Endothelial cell of umbilical vein (primary cell): ENCODE data around the gene TPST1. TPM values are rescaled to one million over a fixed set of nuclear protein-coding genes. Genes with fewer than 3 reads are reported as not detected.

ENCODE experiments used
- BruUV-seq: library from RNA; stranded (reverse); fragments of 400-500 nt; replicated peaks from 2 replicates; lab custom pipeline; 2021; lab: Mats Ljungman, UMichigan
- CTCF ChIA-PET: fragments of 300-600, 350-600 bp; sonication (Branson Sonifier 250); formaldehyde crosslinking; loops from one replicate; lab custom pipeline; 2021; ENCODE audit warnings: antibody characterized with exemption, inconsistent platforms; lab: Charles Lee
- POLR2A ChIA-PET: fragments of 300-600, 350-600 bp; sonication (Branson Sonifier 250); formaldehyde crosslinking; loops from one replicate; lab custom pipeline; 2021; ENCODE audit warnings: antibody characterized with exemption, inconsistent platforms; lab: Charles Lee
- DNase-seq: peaks from one replicate; pipeline ENCODE4 v3.0.0-alpha.2; 2011; ENCODE audit warnings: low read depth, low spot score
- FAIRE-seq: peaks from 2 replicates; lab custom pipeline; 2011; peaks lifted over from hg19 to GRCh38; lab: Jason Lieb, UNC
- H2AFZ ChIP-seq: 2 replicates; pipeline ENCODE4 v1.6.0; 2012; ENCODE audit warnings: low read depth, low read length, control low read depth, inconsistent platforms
- H3K27ac ChIP-seq: 2 replicates; pipeline ENCODE4 v1.5.1; 2011; ENCODE audit warnings: low read depth, mild to moderate bottlenecking, control low read depth, low read length, moderate library complexity; ENCODE audit not compliant: insufficient read depth
- H3K27me3 ChIP-seq, 2 experiments: 2 replicates each; pipeline versions ENCODE4 v1.6.0 to v1.6.1; 2011; ENCODE audit warnings: low read length in 2 of 2, mixed read lengths in 1 of 2; ENCODE audit not compliant: control insufficient read depth in 2 of 2, insufficient read depth in 2 of 2
- H3K36me3 ChIP-seq, 2 experiments: 2 replicates in 1 of 2; 3 replicates in 1 of 2; pipeline ENCODE4 v1.5.1; 2011; ENCODE audit warnings: low read length in 2 of 2, mild to moderate bottlenecking in 1 of 2, moderate library complexity in 1 of 2; ENCODE audit not compliant: control insufficient read depth in 2 of 2, insufficient read depth in 2 of 2; ENCODE audit errors: extremely low read depth in 1 of 2
- H3K4me1 ChIP-seq: 3 replicates; pipeline ENCODE4 v1.5.1; 2011; ENCODE audit warnings: mild to moderate bottlenecking, low read length; ENCODE audit not compliant: control insufficient read depth, insufficient read depth; ENCODE audit errors: extremely low read depth
- H3K4me2 ChIP-seq: 2 replicates; pipeline ENCODE4 v1.6.1; 2011; ENCODE audit warnings: low read length, control low read depth, mixed read lengths; ENCODE audit not compliant: insufficient read depth
- H3K4me3 ChIP-seq, 3 experiments: fragments of 200-600 bp in 1 of 3; sonication (generic), shearing (Covaris generic) in 1 of 3; replicated peaks in 1 of 3; 2 replicates each; pipeline ENCODE4 v1.5.1; 2011 to 2016; ENCODE audit warnings: control low read depth in 3 of 3, low read length in 3 of 3, mild to moderate bottlenecking in 2 of 3, inconsistent platforms in 1 of 3, low read depth in 1 of 3, moderate library complexity in 1 of 3; ENCODE audit not compliant: insufficient read depth in 1 of 3
- H3K79me2 ChIP-seq: 2 replicates; pipeline ENCODE4 v1.6.0; 2012; ENCODE audit warnings: low read length, inconsistent platforms; ENCODE audit not compliant: control insufficient read depth, insufficient read depth
- H3K9ac ChIP-seq: replicated peaks from 2 replicates; pipeline ENCODE3; 2011; ENCODE audit warnings: low read length, control low read depth; ENCODE audit not compliant: insufficient read depth; ENCODE audit errors: extremely low read depth
- H3K9me1 ChIP-seq: replicated peaks from 3 replicates; pipeline ENCODE4 v1.6.0; 2011; ENCODE audit warnings: mild to moderate bottlenecking, low read length; ENCODE audit not compliant: control insufficient read depth, insufficient read depth; ENCODE audit errors: extremely low read depth
- H3K9me3 ChIP-seq: replicated peaks from 2 replicates; pipeline ENCODE4 v1.5.1; 2012; ENCODE audit warnings: low read length, inconsistent platforms; ENCODE audit not compliant: control insufficient read depth, insufficient read depth
- H4K20me1 ChIP-seq: replicated peaks from 2 replicates; pipeline ENCODE3; 2011; ENCODE audit warnings: mild to moderate bottlenecking, low read length; ENCODE audit not compliant: control insufficient read depth, insufficient read depth; ENCODE audit errors: extremely low read depth
- EZH2 ChIP-seq: IDR thresholded peaks from 2 replicates; pipeline ENCODE4 v1.6.1; 2012; ENCODE audit warnings: borderline replicate concordance, low read depth, mild to moderate bottlenecking, moderate library complexity, low read length, inconsistent platforms; ENCODE audit not compliant: severe bottlenecking
- FOS ChIP-seq: IDR thresholded peaks from 2 replicates; pipeline ENCODE4 v1.6.1; 2011; ENCODE audit warnings: mild to moderate bottlenecking, low read length, moderate library complexity, borderline replicate concordance; ENCODE audit not compliant: insufficient read depth
- GATA2 ChIP-seq: IDR thresholded peaks from 2 replicates; pipeline ENCODE4 v1.7.0; 2011; ENCODE audit warnings: low read depth, mild to moderate bottlenecking, moderate library complexity, mixed read lengths, low read length; ENCODE audit not compliant: insufficient read length, insufficient read depth
- JUN ChIP-seq: IDR thresholded peaks from 2 replicates; pipeline ENCODE4 v1.6.1; 2011; ENCODE audit warnings: borderline replicate concordance, low read depth; ENCODE audit not compliant: insufficient read length, insufficient read depth
- MYC ChIP-seq: IDR thresholded peaks from one replicate; pipeline ENCODE4 v1.6.1; 2011; ENCODE audit warnings: mild to moderate bottlenecking, low read depth, low read length
- POLR2A ChIP-seq: IDR thresholded peaks from 2 replicates; pipeline ENCODE4 v1.6.1; 2012; ENCODE audit warnings: low read depth, mild to moderate bottlenecking, control low read depth, low read length
- POLR2AphosphoS5 ChIP-seq: IDR thresholded peaks from 2 replicates; pipeline ENCODE4 v1.6.1; 2012; ENCODE audit warnings: low read depth, mild to moderate bottlenecking, control low read depth, low read length, moderate library complexity; ENCODE audit not compliant: insufficient read depth
- dilution Hi-C: fragments of 300-500 bp; cut with MboI; formaldehyde crosslinking; loops from one replicate; pipeline ENCODE4 v1.15.0; 2019; ENCODE audit warnings: low sequenced_read_pairs; ENCODE audit not compliant: extremely low pct_ligation_motif_present
- intact Hi-C: fragments of 100-400 bp; cut with micrococcal nuclease; formaldehyde crosslinking; loops from one replicate; pipeline ENCODE4 v1.10.0; 2022
- polyA plus RNA-seq, 4 experiments: library from polyadenylated mRNA; depleted of rRNA in 3 of 4; stranded (reverse) in 3 of 4; unstranded in 1 of 4; fragments of >200 nt; gene quantifications; 2 replicates each; pipeline versions ENCODE4 v1.2.1 to v1.2.3, GENCODE V29; 2011 to 2012; ENCODE audit warnings: missing spikeins in 1 of 4
- total RNA-seq: library from RNA; stranded (reverse); gene quantifications from 2 replicates; pipeline ENCODE4 v1.2.3, GENCODE V29; 2021
- TF ChIP-seq, protein P1 (sequence below): IDR thresholded peaks from 2 replicates; pipeline ENCODE4 v1.6.1; 2011; ENCODE audit not compliant: insufficient read depth, insufficient read length
- TF ChIP-seq, protein P2 (sequence below), 2 donors: IDR thresholded peaks; 1 replicate in 1 of 2; 2 replicates in 1 of 2; pipeline ENCODE4 v1.5.1; 2011; ENCODE audit warnings: low read length in 2 of 2, mild to moderate bottlenecking in 2 of 2, moderate library complexity in 2 of 2, control low read depth in 1 of 2, inconsistent platforms in 1 of 2, low read depth in 1 of 2; ENCODE audit not compliant: insufficient read depth in 1 of 2; ENCODE audit errors: extremely low read depth in 1 of 2

The TPST1 gene
- total and polyA plus RNA-seq, 2 donors (not counting 3 experiments of a cell fraction or from before 2014, with no cell fraction given) = 18.7 to 21.0 TPM

DNA sequence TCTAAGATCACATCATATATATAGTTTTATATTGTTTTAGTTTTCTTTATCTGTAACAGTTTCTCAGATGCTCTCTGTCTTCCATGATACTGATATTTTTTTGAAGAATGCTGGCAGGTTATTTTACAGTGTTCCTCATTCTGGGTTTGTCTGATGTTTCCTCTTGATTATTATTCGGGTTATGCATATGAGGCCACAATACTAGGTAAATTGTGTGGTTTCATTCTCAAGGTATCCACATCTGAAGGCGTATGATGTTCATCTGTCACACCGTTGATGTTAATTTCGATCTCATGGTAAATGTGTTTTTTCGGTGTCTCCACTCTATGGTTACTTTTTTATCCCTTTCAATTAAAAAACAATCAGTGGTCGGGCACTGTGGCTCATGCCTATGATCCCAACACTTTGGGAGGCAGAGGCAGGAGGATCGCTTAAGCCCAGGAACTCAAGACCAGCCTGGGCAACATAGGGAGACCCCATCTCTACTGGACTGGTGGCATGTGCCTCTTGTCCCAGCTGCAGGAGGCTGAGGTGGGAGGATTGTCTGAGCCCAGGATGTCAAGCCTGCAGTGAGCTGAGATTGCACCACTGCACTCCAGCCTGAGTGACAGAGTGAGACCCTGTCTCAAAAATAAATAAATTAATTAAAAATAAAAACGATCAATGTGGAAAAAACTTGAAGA is 108.9 kb downstream of the TPST1 start:
- Histone ChIP-seq H3K4me3 (no peak overlapping the region), H3K36me3 (no peaks in the 10 kb centered on the region), H3K9me1 (no peaks in the 10 kb centered on the region), H3K4me2 (no peak overlapping the region), H2AFZ (no peak overlapping the region), H3K27ac (no peak overlapping the region), H4K20me1 (no peaks in the 10 kb centered on the region), H3K9ac (no peak overlapping the region), H3K27me3 (no peaks in the 10 kb centered on the region), H3K79me2 (no peaks in the 10 kb centered on the region), H3K4me1 (no peaks in the 10 kb centered on the region), H3K9me3 (no peaks in the 10 kb centered on the region)
- no peak for DNase-seq
- CTCF ChIA-PET = no interaction called here
- TF ChIP-seq POLR2AphosphoS5 (no peak), MYC (no peak), FOS (no peak), GATA2 (no peak), JUN (no peak), POLR2A (no peak), EZH2 (no peak)
- TF ChIP-seq, protein P1, sequence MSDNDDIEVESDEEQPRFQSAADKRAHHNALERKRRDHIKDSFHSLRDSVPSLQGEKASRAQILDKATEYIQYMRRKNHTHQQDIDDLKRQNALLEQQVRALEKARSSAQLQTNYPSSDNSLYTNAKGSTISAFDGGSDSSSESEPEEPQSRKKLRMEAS = no peak
- TF ChIP-seq, protein P2, sequence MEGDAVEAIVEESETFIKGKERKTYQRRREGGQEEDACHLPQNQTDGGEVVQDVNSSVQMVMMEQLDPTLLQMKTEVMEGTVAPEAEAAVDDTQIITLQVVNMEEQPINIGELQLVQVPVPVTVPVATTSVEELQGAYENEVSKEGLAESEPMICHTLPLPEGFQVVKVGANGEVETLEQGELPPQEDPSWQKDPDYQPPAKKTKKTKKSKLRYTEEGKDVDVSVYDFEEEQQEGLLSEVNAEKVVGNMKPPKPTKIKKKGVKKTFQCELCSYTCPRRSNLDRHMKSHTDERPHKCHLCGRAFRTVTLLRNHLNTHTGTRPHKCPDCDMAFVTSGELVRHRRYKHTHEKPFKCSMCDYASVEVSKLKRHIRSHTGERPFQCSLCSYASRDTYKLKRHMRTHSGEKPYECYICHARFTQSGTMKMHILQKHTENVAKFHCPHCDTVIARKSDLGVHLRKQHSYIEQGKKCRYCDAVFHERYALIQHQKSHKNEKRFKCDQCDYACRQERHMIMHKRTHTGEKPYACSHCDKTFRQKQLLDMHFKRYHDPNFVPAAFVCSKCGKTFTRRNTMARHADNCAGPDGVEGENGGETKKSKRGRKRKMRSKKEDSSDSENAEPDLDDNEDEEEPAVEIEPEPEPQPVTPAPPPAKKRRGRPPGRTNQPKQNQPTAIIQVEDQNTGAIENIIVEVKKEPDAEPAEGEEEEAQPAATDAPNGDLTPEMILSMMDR (IDR thresholded peaks at IDR 0.05; ENCODE audit: extremely low read depth in 1 of 2, insufficient read depth in 1 of 2, low read depth in 1 of 2, low read length in 2 of 2) = no peak
- no peak for FAIRE-seq
- intact Hi-C loops (no loop called here), dilution Hi-C loops (no loop called here)
- no TSS peak for BruUV-seq
- POLR2A ChIA-PET = no interaction called here
